ENCODE measurements around the gene BSDC1. TPM values are rescaled to one million over a fixed set of nuclear protein-coding genes. Genes with fewer than 3 reads are reported as not detected.

The BSDC1 gene
- total RNA-seq, 6 donors from 2014 or later = 60.8 to 116 (median 68.9) TPM

GRCh38 chr1:32346532-32347157 is 47.6 kb downstream of the BSDC1 start:
- Histone ChIP-seq H3K4me1 (peaks cover 33 to 53% (median 45%) of the 10 kb centered on the region in 4 donors), H3K4me3 (no peak overlapping the region), H3K9me3 (no peaks in the 10 kb centered on the region), H3K36me3 (no peaks in the 10 kb centered on the region), H3K27me3 (no peaks in the 10 kb centered on the region), H3K27ac (no peak overlapping the region)
- ATAC-seq (ENCODE audit: low FRiP score in 2 of 2) (no peak), DNase-seq (no peak)
- no peak for TF ChIP-seq POLR2AphosphoS5 (IDR thresholded peaks at IDR 0.05)
- no peak for TF ChIP-seq POLR2A (IDR thresholded peaks at IDR 0.05)
- TF ChIP-seq CTCF (IDR thresholded peaks at IDR 0.05) = no peak
- 89% methylated on average over 9 of the region's 9 CpGs for WGBS, 2 donors

DNA sequence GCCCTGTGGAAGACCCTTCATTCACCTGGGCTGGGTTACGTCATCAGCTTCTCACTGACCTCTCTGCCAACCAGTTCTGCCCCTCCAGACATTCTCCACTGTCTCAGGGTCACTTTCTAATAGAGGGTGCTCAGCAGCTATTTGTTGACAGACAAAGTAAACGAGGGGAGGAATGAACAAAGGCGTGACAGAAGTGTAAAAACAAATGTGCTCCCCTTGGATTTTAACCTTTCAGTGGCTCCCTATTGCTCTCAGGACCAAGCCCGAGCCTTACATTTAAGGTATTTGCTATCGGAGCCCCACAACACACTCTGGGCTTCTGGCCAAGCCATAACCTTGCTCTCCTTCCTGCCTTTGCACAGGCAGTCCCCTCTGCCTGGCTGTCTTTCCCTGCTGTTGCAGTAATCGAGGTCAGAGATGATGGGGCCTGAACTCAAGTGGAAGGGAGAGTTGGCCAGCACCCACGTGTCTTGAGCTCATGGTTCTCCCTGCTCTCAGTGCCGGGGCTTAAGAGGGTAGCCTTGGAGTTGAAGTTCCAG is 48.9 kb downstream of the BSDC1 start:
- DNase-seq (peak in 1 of 2 donors; percentile 65), ATAC-seq (ENCODE audit: low FRiP score in 2 of 2) (no peak)
- Histone ChIP-seq H3K27ac (peak overlapping the region in 2 of 4 donors; percentile 14 to 37), H3K4me3 (no peak overlapping the region), H3K9me3 (no peaks in the 10 kb centered on the region), H3K27me3 (no peaks in the 10 kb centered on the region), H3K4me1 (peaks cover 26 to 45% (median 41%) of the 10 kb centered on the region in 4 donors), H3K36me3 (no peaks in the 10 kb centered on the region)
- no peak for TF ChIP-seq EP300 (IDR thresholded peaks at IDR 0.05)
- TF ChIP-seq POLR2AphosphoS5 (IDR thresholded peaks at IDR 0.05) = no peak
- TF ChIP-seq CTCF (IDR thresholded peaks at IDR 0.05) = no peak
- no peak for TF ChIP-seq POLR2A (IDR thresholded peaks at IDR 0.05)
- 16 to 21% methylated on average over 8 of the region's 8 CpGs for WGBS, 2 donors

GRCh38 chr1:32342704-32343103 is 51.5 kb downstream of the BSDC1 start:
- 93 to 95% methylated on average over 10 of the region's 10 CpGs for WGBS, 2 donors
- Histone ChIP-seq H3K9me3 (no peaks in the 10 kb centered on the region), H3K36me3 (no peaks in the 10 kb centered on the region), H3K4me3 (no peak overlapping the region), H3K4me1 (peaks cover 16 to 39% (median 31%) of the 10 kb centered on the region in 4 donors), H3K27ac (peak overlapping the region in 1 of 4 donors; percentile 43), H3K27me3 (no peaks in the 10 kb centered on the region)
- DNase-seq (no peak), ATAC-seq (ENCODE audit: low FRiP score in 2 of 2) (no peak)
- no peak for TF ChIP-seq EP300 (IDR thresholded peaks at IDR 0.05)
- no peak for TF ChIP-seq CTCF (IDR thresholded peaks at IDR 0.05)
- no peak for TF ChIP-seq POLR2A (IDR thresholded peaks at IDR 0.05)
- no peak for TF ChIP-seq POLR2AphosphoS5 (IDR thresholded peaks at IDR 0.05)

GRCh38 chr1:32341971-32342370 is 52.3 kb downstream of the BSDC1 start:
- H3K9me3 ChIP-seq = no peaks in the 10 kb centered on the region
- H3K4me3 ChIP-seq = no peak overlapping the region
- WGBS, 2 donors = 60 to 63% methylated on average over 5 of the region's 5 CpGs
- ATAC-seq (ENCODE audit: low FRiP score in 2 of 2) (no peak), DNase-seq (no peak)
- TF ChIP-seq EP300 (IDR thresholded peaks at IDR 0.05) = no peak
- no peak for TF ChIP-seq CTCF (IDR thresholded peaks at IDR 0.05)
- TF ChIP-seq POLR2A (IDR thresholded peaks at IDR 0.05) = no peak
- no peak for TF ChIP-seq POLR2AphosphoS5 (IDR thresholded peaks at IDR 0.05)
- H3K27me3 ChIP-seq = no peaks in the 10 kb centered on the region
- peaks cover 21 to 46% (median 38%) of the 10 kb centered on the region in 4 donors for H3K4me1 ChIP-seq
- H3K27ac ChIP-seq = peak overlapping the region in 2 of 4 donors; percentile 27 to 43
- no peaks in the 10 kb centered on the region for H3K36me3 ChIP-seq

Data from upper lobe of left lung (tissue), 6 donors.